Non-pigmented ciliary epithelial cell (primary cell): ENCODE data around the gene TMEM272.

Experiments
- DNase-seq: peaks from one replicate; pipeline ENCODE4 v3.0.0-alpha.2; 2010; ENCODE audit warnings: low read depth

The TMEM272 gene

DNA sequence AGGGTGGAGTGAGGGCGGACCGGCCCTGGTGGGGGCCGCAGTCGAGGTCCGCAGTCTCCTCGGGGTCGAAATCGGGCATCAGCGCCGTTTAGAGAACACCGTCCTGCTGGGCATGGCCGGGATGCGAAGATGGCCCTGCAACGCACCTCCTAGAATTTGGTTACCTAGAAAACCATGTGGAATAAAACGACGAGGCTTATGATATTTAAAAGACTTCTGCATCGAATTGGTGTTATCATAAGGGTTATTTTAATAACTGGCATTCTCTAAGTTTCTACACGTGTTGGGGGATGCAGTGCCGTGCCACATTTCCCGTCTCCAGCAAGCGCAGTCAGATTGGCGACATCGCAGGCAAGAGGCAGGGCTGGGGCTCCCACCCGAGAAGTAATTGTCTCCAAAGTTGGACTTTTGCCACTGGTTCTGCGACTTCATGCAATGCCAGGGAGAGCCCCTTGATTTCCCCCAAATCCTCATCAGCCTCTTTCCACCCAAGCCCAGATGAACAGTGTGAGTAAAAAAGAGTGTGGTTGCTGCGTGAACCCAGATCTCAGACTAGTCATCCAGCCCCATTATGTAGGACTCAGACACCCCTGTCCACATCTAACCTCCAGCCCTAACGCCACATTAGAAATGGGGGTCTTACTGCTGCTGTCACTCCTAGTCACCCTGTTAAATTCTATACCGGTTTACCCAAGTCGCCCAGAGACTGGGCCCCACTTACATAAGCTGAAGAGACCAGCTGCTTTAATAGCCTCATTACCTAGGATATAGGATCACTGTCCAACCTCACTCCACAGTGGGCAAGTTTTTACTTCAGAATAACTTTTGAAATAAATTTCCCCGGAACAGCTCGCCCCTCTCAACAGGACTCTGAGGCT lies 40.4 kb downstream of the TMEM272 start:
- no peak for DNase-seq

DNA sequence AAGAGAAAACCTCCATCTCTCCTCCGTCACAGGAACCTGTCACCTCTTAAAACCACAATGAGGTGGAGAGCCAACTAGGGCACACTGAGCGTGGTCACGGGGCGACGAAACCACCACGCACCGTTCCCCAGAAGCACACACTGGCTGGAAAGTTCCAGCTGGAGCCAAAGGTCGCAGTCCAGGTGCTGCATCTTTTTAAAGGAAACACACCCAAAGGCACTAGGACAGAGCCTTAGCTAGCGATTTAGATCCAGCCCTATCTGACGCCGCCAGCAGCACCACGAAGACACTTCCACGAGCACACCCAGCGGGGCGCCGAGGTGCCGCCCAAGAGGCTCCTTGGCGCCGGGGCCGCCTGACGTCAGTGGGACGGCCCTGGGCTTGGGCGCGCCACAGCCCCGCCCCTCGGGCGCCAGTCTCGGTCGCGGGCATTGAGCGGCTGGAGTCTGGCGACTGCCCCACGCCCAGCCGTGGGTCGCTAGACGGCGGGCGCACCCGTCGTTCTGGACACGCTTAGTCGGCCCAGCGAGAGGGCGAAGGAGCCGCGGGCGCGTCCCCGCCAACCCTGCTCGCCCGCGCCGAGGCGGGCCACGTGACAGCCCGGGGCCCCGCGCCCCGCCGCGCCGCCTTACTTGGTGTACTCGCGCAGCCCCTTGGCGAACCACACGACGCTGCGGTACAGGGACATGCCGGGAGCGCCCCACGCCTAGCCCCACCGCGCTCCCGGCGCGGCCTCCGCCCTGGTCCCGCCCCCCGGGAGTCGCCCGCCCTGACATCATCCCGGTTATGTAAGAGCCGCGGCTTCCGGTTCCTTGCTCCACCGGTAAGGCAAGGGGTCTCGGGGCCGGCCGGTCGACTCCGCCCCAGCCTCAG lies 41.3 kb downstream of the TMEM272 start, which contains the start of gene DHRS12:
Gene DHRS12 (minus strand): TSS at position 742 of the 873 bp plus-strand sequence. CDS start 4,504 bp downstream, outside the sequence.
- no peak for DNase-seq

DNA sequence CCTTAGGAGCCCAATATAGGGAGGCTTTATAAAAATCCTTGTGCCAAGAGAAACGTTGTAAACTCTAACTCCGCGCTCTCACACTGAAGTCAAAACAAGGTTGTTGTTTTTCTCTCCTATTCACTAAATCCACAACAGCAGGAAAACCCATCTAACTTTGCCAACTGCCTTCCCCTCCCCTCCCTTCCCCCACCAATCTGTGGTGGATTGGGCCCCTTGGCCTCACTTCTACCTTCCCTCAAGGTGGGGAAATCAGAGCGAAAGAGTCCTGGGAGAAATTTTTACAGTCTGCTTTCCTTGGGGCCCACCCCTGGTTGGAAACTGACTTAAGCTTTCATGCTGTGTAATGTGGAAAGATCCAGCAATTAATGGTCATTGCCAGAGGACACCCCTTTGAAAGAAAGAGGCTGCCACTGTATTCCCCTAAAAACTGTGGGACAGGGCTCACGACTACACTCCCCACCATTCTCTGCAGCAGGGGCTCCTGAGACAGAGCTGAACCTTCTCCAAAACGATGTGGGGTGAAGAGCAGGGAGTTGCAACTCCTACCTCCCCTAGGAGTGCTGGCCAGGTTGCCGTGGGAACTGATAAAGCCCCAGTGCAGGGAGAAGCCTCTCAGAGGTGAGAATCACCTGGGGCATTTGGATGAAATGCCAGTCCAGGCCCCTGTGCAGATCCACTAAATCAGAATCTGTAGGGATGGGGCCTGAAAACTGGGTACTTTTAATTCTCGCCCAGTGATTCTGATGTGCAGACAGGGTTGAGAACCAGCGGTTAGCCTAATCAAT lies 42.2 kb downstream of the TMEM272 start:
- no peak for DNase-seq

DNA sequence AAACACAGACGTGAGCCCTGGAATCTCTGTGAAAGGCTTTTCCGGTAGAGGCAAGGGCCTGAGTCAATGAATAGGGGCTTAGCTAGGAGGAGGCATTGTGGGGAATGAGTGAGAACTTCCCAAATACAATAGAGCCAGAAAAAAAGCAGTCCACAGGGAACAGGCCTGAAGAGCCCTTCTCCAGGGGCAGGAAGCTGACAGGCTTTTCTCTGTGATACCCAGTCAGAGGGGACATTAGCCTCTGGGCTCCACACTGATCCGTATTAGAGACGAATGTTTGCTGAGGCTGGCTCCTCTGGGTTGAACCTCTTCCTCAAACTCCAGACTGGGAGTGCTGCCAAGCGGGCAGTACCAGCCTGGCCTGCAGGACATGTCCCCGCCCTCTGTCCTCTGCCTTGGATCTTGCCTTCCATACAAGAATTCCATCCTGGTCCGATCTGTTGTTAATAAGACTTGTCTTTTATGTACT lies 43.3 kb downstream of the TMEM272 start:
- no peak for DNase-seq

DNA sequence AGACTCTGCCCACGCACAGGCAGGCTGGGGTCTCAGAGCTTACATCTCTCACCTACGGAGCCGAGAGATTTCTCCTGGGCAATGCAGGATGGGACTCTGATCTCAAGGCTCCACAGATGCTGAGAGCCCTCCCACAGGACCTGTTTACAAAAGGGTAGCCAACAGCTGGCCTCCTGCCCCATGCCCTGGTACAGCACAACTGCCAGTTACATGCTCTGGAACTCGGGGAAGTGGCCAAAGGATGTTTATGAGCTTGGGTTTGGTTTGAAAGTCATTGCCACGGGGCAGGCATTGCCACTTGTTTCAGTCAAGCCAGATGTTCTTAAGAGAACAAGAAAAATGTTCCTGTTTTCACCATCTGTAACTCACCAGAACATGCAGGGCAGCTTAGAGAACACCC lies 44.5 kb downstream of the TMEM272 start:
- no peak for DNase-seq

DNA sequence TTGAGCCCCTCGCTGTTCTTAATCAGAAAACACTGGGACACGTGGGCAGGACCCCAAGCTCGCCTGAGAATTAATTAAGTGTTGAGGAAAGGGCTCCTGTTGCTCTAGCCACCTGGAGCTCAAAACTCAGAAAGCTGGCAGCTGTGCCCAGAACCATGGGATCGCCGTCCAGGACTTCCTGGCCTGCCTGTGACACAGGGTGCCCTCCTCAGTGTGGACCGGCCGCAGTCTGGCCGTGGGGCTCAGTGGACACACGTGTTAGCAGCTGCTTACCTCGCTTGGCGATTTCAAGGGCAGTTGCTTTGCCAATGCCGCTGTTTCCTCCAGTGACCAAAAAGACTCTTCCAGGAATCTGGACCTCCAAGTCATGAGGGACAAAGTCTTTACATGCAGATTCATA lies 45.7 kb downstream of the TMEM272 start:
- no peak for DNase-seq

DNA sequence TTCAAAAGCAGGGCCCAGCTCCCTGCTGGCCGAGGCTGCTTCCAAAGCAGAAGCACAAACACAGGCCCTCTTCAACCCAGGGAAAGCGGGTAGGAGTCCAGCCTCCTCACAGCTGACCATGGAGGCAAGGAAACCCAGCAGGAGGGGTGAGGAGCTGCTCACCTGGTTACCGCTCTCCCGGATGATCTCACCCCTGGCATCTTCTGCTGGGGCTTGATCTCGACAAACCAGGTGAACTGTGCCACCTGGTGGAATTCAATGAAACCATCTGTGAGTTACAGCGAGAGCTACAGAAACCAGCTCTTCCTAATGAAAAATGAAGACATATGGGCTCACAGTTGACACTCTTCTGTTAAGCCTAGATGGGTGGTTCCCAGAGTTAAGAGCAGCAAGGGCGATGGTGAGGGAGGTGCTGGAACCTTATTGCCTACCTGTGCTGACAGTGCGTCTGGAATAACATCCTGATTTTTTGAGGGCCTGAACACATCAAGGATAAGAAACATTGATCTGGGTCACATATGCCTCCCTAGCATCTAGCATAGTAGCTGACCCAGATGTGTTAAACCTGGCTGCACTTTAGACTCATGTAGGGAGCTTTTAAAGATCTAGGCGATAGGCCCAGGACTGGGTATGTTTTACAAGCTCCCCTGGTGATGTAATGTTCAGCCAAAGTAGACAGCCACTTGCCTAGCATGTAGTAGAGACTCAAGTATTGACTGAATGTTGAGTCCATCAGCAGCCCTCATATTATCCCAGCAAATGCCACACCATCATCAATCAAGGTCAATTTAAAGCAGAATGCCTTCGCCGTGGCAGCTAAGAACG lies 47.1 kb downstream of the TMEM272 start:
- no peak for DNase-seq

DNA sequence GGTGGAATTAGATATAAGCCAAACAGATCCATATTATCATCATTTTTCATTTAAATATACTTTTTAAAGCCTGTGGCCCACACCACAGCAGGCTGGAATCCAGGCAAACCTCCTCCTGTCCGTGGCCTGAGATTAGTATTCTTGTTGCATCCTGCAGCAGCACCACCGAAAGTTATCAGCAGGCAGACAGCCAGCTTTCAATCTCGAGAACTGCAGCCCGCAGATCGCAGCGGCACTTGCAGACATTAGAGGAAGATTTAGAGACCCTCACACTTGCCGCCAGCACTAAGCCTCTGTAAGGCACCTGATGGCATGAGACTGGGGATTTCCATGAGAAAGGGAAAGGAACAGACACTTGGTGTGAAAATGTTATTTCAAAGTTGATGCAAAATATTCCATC lies 48.4 kb downstream of the TMEM272 start:
- DNase-seq, result no peak

DNA sequence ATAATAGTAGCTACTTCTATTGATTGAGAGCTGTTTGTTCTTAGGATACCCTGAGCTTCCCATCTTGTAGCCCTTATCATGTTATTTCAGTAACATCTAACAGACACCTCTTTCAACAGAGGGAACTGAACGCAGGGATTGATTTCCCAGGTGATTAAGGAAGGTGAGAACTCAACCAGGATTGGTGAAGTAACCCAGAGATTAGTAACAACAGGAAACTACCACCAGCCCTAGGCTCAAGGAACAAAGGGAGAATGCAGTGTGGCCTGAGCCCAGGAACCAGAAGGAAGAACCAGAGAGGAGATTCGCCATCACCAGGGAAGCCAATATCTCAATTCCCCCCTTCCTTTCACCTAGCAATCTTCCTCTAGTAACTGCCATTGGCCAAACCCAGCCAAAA lies 49.6 kb downstream of the TMEM272 start:
- DNase-seq, result no peak

DNA sequence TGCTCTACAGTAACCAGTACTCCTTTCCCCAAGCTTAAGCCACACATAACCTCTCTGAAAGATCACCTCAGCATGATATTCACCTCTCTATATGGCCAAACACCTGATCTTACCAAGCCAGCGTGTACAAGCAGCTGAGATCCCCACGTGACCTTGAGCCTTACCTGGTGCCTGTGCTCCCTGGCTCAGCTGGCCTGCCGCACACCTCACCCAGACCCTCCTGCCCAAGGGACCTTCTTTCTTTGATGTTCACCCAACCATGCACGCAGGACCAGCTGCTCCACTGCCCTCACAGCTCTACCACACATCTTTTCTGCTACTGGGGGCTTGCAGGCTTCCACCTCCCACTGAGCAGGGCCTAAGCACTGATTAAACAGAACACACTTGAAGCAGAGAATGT lies 50.0 kb downstream of the TMEM272 start:
- DNase-seq, result no peak

DNA sequence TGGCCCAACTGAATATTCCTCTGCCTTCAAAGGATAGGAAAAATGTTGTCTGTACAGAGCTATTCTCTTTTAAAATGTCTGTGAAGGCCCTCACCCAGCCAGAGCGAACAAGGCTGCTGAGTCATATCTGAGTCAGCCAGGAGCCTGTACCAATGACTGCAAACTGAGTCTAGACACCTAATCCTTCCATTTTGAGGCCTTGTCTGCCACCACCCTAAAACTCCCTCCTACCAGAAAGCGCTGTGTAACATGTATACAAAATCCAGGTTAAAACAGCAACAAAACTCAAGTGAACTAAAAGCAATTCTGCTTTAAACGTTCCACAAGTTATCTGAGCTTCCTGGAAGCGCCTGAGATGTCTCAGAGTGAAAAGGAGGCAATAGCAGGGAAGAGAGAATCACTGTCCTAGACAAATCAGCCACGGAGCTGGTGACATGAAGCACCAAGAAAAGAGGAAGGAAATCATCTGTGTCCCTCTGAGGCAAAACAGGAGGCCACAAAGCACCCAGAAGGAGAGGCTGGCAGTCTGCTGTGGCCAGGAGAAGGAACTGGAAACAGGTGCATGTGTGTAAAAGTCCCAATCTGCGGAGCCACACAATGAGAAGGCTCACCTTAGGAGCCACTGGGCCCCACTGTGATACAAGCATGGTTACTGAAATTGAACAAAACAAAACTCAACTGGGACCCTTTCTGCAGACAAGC lies 51.3 kb downstream of the TMEM272 start:
- peak; percentile 68 for DNase-seq

DNA sequence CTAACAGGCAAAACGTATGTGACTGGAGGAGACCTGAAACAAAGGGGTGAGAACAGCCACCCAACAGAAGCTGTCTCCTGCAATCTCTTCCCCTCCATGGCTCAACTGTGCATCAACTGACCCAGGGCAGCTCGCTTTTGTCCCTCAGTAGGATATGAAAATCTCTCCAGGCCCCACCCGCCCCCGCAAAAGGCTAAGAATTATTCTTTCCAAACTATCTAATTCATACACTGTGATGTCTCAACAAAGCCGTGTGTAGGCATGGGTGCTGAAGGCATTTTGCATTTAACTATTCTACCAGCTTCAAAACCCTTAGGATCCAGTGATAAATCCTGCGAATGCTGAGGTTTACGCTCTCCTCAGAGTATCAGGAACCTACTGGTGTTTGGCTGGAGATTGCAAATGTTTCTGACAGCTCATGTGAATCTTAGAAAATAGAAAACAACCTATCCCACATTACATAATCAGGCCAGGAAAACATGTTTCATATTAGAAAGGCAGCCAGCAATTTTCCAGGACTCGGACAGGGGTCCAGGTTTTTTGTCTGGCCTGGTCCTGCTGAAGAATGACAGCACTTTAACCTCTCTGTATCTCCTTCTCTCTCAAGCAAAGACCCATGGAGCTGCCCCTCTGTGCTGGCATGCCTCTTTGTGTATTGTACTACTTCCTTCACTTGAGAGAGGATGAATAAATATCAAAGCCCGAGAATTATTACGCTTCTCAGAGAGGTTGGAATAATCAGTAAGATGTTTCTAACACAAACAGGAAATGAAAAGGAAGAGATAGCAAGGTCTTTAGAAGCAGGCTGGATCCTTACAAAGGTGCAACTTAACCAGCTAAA lies 58.3 kb downstream of the TMEM272 start:
- DNase-seq, result no peak

DNA sequence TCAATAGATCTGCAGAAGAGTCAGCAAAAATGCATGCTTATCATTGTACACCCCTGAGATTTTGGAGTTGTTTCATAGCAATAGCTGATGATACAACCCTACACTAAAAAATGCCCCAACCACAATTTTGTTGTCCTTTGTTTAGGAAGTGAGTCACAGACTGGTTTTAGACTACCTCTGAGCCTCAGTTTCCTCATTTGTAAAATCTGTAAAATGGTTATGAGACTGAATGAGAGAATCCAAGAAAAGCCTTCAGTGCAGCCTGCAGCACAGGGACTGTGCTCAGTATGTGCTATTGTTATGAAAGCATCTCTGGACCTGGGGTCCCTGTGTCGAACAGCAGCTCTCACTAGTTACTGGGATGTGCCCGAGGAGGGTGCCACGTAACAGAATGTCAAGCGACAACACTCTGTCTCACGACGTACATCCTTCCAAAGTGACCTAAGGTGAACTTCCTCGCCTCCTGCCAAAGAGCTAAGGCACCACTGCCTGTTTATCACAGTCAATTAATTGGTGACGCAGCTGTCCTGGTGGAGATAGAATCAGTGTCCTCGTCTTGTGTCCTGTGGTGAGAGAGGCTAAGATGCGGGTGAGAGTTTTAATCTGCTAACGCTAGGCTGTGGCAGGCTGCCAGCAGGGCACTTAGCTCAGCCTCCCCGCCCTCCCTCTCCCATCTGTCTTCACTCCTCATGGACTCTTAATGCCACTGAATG lies 59.1 kb downstream of the TMEM272 start:
- no peak for DNase-seq

DNA sequence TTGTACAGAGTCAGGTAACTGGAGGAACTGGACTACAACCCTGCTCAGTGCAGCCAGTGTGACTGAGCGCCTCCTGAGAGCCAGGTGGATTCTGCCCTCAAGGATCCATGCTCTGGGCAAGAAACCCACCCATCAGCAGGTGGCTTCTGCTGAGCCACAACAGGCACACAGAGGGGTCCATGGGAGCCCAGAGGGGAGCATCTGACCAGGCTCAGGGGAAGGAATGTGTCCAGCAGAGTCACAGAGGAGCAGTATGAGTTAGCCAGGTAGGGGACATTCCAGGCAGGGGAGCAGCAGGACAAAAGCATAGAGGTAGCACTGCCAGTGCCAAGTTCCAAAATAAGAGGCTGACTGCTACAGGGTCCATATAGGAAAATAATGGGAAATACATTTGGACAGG lies 60.9 kb downstream of the TMEM272 start:
- no peak for DNase-seq

DNA sequence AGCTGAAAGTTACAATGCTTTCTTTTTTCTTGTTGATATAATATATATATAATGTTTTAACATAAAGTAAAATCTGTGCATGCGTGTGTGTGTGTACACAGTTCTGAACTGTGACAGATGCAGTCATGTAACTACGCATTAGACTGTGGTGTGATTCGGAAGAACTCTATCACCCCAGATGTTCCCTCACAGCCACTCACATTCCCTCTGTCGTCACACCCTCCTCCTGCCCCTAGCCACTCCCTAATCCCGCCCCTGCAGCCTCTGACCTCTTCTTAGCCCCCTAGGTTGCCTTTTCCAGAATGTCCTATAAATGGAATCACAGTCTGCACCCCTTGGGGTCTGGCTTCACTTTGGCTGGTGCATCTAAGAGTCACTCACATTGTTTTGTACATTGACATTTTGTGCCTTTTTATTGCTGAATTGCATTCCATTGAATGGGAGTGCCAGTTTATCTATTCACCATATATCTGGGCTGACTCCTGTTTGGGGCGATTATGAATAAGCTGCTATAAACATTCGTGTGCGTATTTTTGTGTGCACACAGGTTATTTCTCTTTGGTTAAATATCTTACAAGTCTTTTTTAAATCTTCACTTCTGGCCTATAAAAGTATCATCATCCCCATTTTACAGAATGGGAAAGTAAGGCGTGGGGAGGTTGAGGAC lies 61.4 kb downstream of the TMEM272 start:
- no peak for DNase-seq

DNA sequence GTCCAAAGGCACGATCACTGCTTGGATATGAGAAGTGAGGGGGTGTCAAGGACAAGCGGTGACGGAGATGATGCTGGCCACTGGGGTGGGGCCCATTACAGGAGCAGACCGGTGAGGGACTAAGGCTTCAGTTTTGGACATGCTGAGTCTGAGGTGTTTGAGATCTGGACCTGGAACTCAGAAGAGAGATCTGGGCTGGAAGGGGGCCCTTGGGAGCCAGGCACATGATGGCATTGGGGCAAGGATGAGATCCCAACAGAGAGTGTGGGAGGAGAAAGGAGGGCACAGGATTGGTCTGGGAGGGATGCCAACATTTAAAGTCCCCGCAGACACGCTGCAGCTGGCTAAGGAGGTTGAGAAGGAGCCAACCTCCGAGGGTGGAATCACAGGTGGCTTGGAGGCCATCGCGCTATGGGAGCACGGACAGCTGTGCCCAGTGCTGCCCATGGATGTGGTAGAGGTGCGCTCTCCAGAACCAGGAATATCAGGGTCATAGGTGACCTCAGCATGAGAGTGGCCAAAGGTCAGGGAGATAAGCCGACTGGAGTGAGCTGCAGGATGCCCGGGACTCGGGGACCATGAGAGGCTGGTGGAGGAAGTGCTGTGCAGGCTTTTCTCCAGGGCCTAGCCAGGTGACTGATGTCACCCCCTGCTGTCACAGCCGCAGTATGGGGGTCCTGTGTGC lies 62.8 kb downstream of the TMEM272 start:
- DNase-seq, result no peak

DNA sequence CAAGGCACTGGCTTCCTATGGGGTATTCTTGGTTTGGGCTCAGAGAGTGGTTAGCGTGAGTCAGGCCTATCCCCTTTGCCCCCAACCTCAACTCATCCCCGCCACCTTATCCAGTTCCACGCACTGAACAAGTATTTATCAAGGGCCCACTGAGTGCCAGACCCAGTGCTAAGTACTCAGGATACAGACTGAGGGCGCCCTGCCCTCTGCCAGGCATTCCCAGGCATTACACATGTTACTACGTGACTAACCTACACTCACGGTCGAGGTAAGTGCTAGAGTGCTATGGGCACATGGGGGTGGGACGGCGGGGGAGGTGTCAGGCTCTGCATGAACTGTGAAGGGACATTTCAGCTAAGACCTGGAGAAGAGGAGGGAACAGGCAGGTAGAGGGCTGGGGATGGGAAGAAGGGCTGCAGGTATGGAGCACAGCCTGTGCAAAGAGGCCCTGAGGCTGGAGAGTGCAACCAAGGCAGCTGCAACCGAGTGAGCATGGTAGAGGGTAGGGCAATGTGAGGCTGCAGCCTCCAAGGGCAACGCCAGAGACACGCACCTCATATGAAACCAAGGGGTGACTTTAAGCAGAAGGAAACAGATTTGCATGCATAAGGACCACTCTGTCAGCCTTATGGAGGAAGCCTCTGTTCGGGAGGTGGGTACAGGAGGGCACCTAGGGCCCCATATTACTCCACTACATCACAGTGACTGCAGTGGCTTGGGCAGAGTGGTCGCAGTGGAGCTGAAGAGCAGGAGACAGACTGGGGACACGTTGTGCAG lies 63.5 kb downstream of the TMEM272 start:
- no peak for DNase-seq
